ENCODE data around the gene CCHCR1.

The CCHCR1 gene

GRCh38 chr6:31158863-31159855, 1.6 kb upstream of the CCHCR1 start:
- H3K4me3 ChIP-seq (ENCODE audit: insufficient read length, low read depth): peak overlapping the region; percentile 62
- peaks cover 4% of the 10 kb centered on the region for H3K4me1 ChIP-seq (ENCODE audit: insufficient read depth, insufficient read length)
- H3K36me3 ChIP-seq (ENCODE audit: insufficient read depth, insufficient read length, low read length): peaks cover 52% of the 10 kb centered on the region
- DNase-seq (ENCODE audit: low read depth, low spot score): no peak
- TF ChIP-seq SUZ12 (IDR thresholded peaks at IDR 0.05; ENCODE audit: extremely low read depth, insufficient read depth, insufficient read length): no peak
- TF ChIP-seq ZNF274 (IDR thresholded peaks at IDR 0.05; ENCODE audit: low read depth, low read length): no peak
- TF ChIP-seq YY1 (IDR thresholded peaks at IDR 0.05; ENCODE audit: insufficient read depth, insufficient read length): no peak
- H3K27me3 ChIP-seq (ENCODE audit: insufficient read depth, insufficient read length): no peaks in the 10 kb centered on the region
- H3K9me3 ChIP-seq (ENCODE audit: insufficient read depth, low read length): no peaks in the 10 kb centered on the region
- H3K9ac ChIP-seq (ENCODE audit: insufficient read length, low read depth): peak overlapping the region; percentile 81

- Histone ChIP-seq H3K9ac (ENCODE audit: insufficient read length, low read depth) (peak within 1 kb of the TSS; percentile 93), H3K36me3 (ENCODE audit: insufficient read depth, insufficient read length, low read length) (peaks cover 51% of the 10 kb centered on the region), H3K4me3 (ENCODE audit: insufficient read length, low read depth) (peak within 1 kb of the TSS; percentile 62), H3K27me3 (ENCODE audit: insufficient read depth, insufficient read length) (no peaks in the 10 kb centered on the region), H3K9me3 (ENCODE audit: insufficient read depth, low read length) (no peaks in the 10 kb centered on the region), H3K4me1 (ENCODE audit: insufficient read depth, insufficient read length) (peaks cover 4% of the 10 kb centered on the region)
- TF ChIP-seq YY1 (IDR thresholded peaks at IDR 0.05; ENCODE audit: insufficient read depth, insufficient read length) (no peak), ZNF274 (IDR thresholded peaks at IDR 0.05; ENCODE audit: low read depth, low read length) (no peak), SUZ12 (IDR thresholded peaks at IDR 0.05; ENCODE audit: extremely low read depth, insufficient read depth, insufficient read length) (no peak)
- peak; percentile 95 for DNase-seq (ENCODE audit: low read depth, low spot score)
Observed at GRCh38 chr6:31158140-31158862, 699 bp upstream of the CCHCR1 start, which contains the start of gene TCF19. Gene TCF19, plus strand, starts transcription at chr6:31158589. Its CDS starts 881 bp downstream, at chr6:31159470.

GRCh38 chr6:31156641-31157040, 961 bp downstream of the CCHCR1 start:
- Histone ChIP-seq H3K36me3 (ENCODE audit: insufficient read depth, insufficient read length, low read length) (peaks cover 40% of the 10 kb centered on the region), H3K9ac (ENCODE audit: insufficient read length, low read depth) (no peak overlapping the region)
- TF ChIP-seq SUZ12 (IDR thresholded peaks at IDR 0.05; ENCODE audit: extremely low read depth, insufficient read depth, insufficient read length) (no peak), ZNF274 (IDR thresholded peaks at IDR 0.05; ENCODE audit: low read depth, low read length) (no peak), YY1 (IDR thresholded peaks at IDR 0.05; ENCODE audit: insufficient read depth, insufficient read length) (no peak)

GRCh38 chr6:31154436-31154835, 3.2 kb downstream of the CCHCR1 start:
- H3K4me3 ChIP-seq (ENCODE audit: insufficient read length, low read depth): no peak overlapping the region
- H3K36me3 ChIP-seq (ENCODE audit: insufficient read depth, insufficient read length, low read length): peaks cover 55% of the 10 kb centered on the region
- no peaks in the 10 kb centered on the region for H3K27me3 ChIP-seq (ENCODE audit: insufficient read depth, insufficient read length)
- no peaks in the 10 kb centered on the region for H3K9me3 ChIP-seq (ENCODE audit: insufficient read depth, low read length)
- no peak for DNase-seq (ENCODE audit: low read depth, low spot score)
- peaks cover 2% of the 10 kb centered on the region for H3K4me1 ChIP-seq (ENCODE audit: insufficient read depth, insufficient read length)
- TF ChIP-seq SUZ12 (IDR thresholded peaks at IDR 0.05; ENCODE audit: extremely low read depth, insufficient read depth, insufficient read length) (no peak), YY1 (IDR thresholded peaks at IDR 0.05; ENCODE audit: insufficient read depth, insufficient read length) (no peak), ZNF274 (IDR thresholded peaks at IDR 0.05; ENCODE audit: low read depth, low read length) (no peak)
- no peak overlapping the region for H3K9ac ChIP-seq (ENCODE audit: insufficient read length, low read depth)

More at GRCh38 chr6:31156641-31157040, 961 bp downstream of the CCHCR1 start:
- peaks cover 2% of the 10 kb centered on the region for H3K4me1 ChIP-seq (ENCODE audit: insufficient read depth, insufficient read length)
- no peak for DNase-seq (ENCODE audit: low read depth, low spot score)
- no peak overlapping the region for H3K4me3 ChIP-seq (ENCODE audit: insufficient read length, low read depth)
- H3K27me3 ChIP-seq (ENCODE audit: insufficient read depth, insufficient read length): no peaks in the 10 kb centered on the region
- H3K9me3 ChIP-seq (ENCODE audit: insufficient read depth, low read length): no peaks in the 10 kb centered on the region

DNA sequence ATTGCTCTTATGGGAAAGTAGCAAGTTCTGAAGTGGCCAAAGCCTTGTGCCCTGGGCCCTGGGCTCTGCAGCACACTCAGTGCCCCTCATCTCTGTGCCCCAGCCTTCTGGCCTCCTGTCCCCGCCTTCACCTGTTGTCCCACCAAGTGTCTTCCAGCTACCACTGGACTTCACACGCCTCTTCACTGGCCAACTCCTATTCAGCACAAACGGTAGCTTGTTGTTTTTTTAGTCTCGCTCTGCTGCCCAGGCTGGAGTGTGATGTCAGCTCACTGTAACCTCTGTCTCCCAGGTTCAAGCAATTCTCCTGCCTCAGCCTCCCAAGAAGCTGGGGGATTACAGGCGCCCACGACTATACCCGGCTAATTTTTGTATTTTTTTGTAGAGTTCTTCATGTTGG, 4.8 kb downstream of the CCHCR1 start:
- Histone ChIP-seq H3K4me3 (ENCODE audit: insufficient read length, low read depth) (no peak overlapping the region), H3K36me3 (ENCODE audit: insufficient read depth, insufficient read length, low read length) (peaks cover 63% of the 10 kb centered on the region), H3K9me3 (ENCODE audit: insufficient read depth, low read length) (no peaks in the 10 kb centered on the region), H3K27me3 (ENCODE audit: insufficient read depth, insufficient read length) (no peaks in the 10 kb centered on the region), H3K4me1 (ENCODE audit: insufficient read depth, insufficient read length) (peaks cover 2% of the 10 kb centered on the region), H3K9ac (ENCODE audit: insufficient read length, low read depth) (no peak overlapping the region)
- DNase-seq (ENCODE audit: low read depth, low spot score): no peak
- TF ChIP-seq SUZ12 (IDR thresholded peaks at IDR 0.05; ENCODE audit: extremely low read depth, insufficient read depth, insufficient read length) (no peak), YY1 (IDR thresholded peaks at IDR 0.05; ENCODE audit: insufficient read depth, insufficient read length) (no peak), ZNF274 (IDR thresholded peaks at IDR 0.05; ENCODE audit: low read depth, low read length) (no peak)

DNA sequence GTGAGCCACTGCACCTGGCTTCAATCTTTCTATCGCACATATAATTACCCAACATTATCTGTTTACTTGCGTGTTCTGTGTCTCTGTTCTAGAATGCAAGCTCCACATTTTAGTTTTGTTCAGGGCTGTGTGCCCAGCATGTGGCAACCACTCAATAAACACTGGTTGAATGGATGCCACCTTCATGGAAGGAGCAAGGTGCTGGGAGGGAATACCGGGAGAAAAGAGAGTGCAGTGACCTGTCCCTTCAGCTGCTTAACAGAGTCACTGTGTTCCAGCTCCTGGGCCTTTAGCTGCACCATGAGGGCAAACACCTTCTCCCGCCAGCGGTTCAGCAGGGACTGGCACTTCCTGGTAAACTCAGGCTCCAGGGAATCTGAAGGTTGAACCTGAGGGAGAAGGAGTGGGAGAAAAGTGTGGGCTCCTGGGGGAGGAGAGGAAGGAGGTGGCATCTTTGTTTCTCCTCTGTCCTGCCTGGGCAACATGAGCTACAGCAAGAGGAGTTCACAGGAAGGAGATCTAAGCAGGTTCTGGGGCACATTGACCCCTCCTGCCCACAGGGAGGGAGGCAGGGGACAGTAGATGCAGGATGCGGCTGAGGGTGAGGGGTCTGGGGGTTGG, 7.7 kb downstream of the CCHCR1 start:
- Histone ChIP-seq H3K27me3 (ENCODE audit: insufficient read depth, insufficient read length) (no peaks in the 10 kb centered on the region), H3K4me1 (ENCODE audit: insufficient read depth, insufficient read length) (no peaks in the 10 kb centered on the region), H3K36me3 (ENCODE audit: insufficient read depth, insufficient read length, low read length) (peaks cover 60% of the 10 kb centered on the region), H3K4me3 (ENCODE audit: insufficient read length, low read depth) (no peak overlapping the region), H3K9ac (ENCODE audit: insufficient read length, low read depth) (no peak overlapping the region), H3K9me3 (ENCODE audit: insufficient read depth, low read length) (no peaks in the 10 kb centered on the region)
- no peak for DNase-seq (ENCODE audit: low read depth, low spot score)
- TF ChIP-seq ZNF274 (IDR thresholded peaks at IDR 0.05; ENCODE audit: low read depth, low read length) (no peak), SUZ12 (IDR thresholded peaks at IDR 0.05; ENCODE audit: extremely low read depth, insufficient read depth, insufficient read length) (no peak), YY1 (IDR thresholded peaks at IDR 0.05; ENCODE audit: insufficient read depth, insufficient read length) (no peak)
